Measurements from ENCODE around the gene RASL11B.

The RASL11B gene

GRCh38 chr4:52873861-52874343, 11.8 kb downstream of the RASL11B start:
- DNase-seq (ENCODE audit: low read depth, low spot score): no peak

GRCh38 chr4:52874948-52875347, 12.8 kb downstream of the RASL11B start:
- no peak for DNase-seq (ENCODE audit: low read depth, low spot score)

- no peak for DNase-seq (ENCODE audit: low read depth, low spot score)
Observed at GRCh38 chr4:52876069-52876468, 14.0 kb downstream of the RASL11B start.

- DNase-seq (ENCODE audit: low read depth, low spot score): no peak
Observed at GRCh38 chr4:52877036-52877435, 14.9 kb downstream of the RASL11B start.

- DNase-seq (ENCODE audit: low read depth, low spot score): no peak
Observed at GRCh38 chr4:52877694-52878093, 15.6 kb downstream of the RASL11B start.

- no peak for DNase-seq (ENCODE audit: low read depth, low spot score)
Observed at GRCh38 chr4:52879471-52879870, 17.4 kb downstream of the RASL11B start.

- DNase-seq (ENCODE audit: low read depth, low spot score): no peak
Observed at GRCh38 chr4:52880994-52881393, 18.9 kb downstream of the RASL11B start.

GRCh38 chr4:52883183-52883621, 21.1 kb downstream of the RASL11B start:
- DNase-seq (ENCODE audit: low read depth, low spot score): no peak

GRCh38 chr4:52883707-52884669, 21.9 kb downstream of the RASL11B start:
- DNase-seq (ENCODE audit: low read depth, low spot score): no peak

GRCh38 chr4:52884994-52885393, 22.9 kb downstream of the RASL11B start:
- no peak for DNase-seq (ENCODE audit: low read depth, low spot score)

- DNase-seq (ENCODE audit: low read depth, low spot score): no peak
Observed at GRCh38 chr4:52889354-52889753, 27.2 kb downstream of the RASL11B start.

GRCh38 chr4:52889778-52890520, 27.8 kb downstream of the RASL11B start:
- DNase-seq (ENCODE audit: low read depth, low spot score): no peak

GRCh38 chr4:52890521-52890791, 28.3 kb downstream of the RASL11B start:
- no peak for DNase-seq (ENCODE audit: low read depth, low spot score)

- DNase-seq (ENCODE audit: low read depth, low spot score): no peak
Observed at GRCh38 chr4:52891743-52892142, 29.6 kb downstream of the RASL11B start.

- DNase-seq (ENCODE audit: low read depth, low spot score): no peak
Observed at GRCh38 chr4:52892880-52893279, 30.8 kb downstream of the RASL11B start.

GRCh38 chr4:52894443-52894842, 32.3 kb downstream of the RASL11B start:
- no peak for DNase-seq (ENCODE audit: low read depth, low spot score)

- DNase-seq (ENCODE audit: low read depth, low spot score): no peak
Observed at GRCh38 chr4:52903273-52903672, 41.2 kb downstream of the RASL11B start.

- no peak for DNase-seq (ENCODE audit: low read depth, low spot score)
Observed at GRCh38 chr4:52904421-52904820, 42.3 kb downstream of the RASL11B start.

GRCh38 chr4:52907510-52907909, 45.4 kb downstream of the RASL11B start:
- DNase-seq (ENCODE audit: low read depth, low spot score): no peak

- no peak for DNase-seq (ENCODE audit: low read depth, low spot score)
Observed at GRCh38 chr4:52910115-52910514, 48.0 kb downstream of the RASL11B start.

GRCh38 chr4:52911684-52912294, 49.7 kb downstream of the RASL11B start:
- peak; percentile 17 for DNase-seq (ENCODE audit: low read depth, low spot score)

- no peak for DNase-seq (ENCODE audit: low read depth, low spot score)
Observed at GRCh38 chr4:52912608-52913007, 50.5 kb downstream of the RASL11B start.
